SJCRH30 (cell line): Measurements from ENCODE around the gene MIXL1. TPM values are rescaled to one million over a fixed set of nuclear protein-coding genes. Genes with fewer than 3 reads are reported as not detected.

Source experiments
- DNase-seq, 2 experiments: peaks; one replicate each; pipeline ENCODE4 v3.0.0-alpha.2; 2015 to 2020
- H3K27ac ChIP-seq: fragments of 250-450 bp; sonication (Bioruptor Pico); 2 replicates; pipeline ENCODE4 v1.5.1; 2020; ENCODE audit warnings: mild to moderate bottlenecking, moderate library complexity
- H3K27me3 ChIP-seq: fragments of 250-450 bp; sonication (Bioruptor Pico); 2 replicates; pipeline ENCODE4 v1.5.1; 2020; ENCODE audit warnings: mild to moderate bottlenecking, moderate library complexity
- H3K36me3 ChIP-seq: fragments of 250-450 bp; sonication (Bioruptor Pico); 2 replicates; pipeline ENCODE4 v1.5.1; 2020; ENCODE audit warnings: mild to moderate bottlenecking, moderate library complexity
- H3K4me1 ChIP-seq: fragments of 250-450 bp; sonication (Bioruptor Pico); 2 replicates; pipeline ENCODE4 v1.5.1; 2020; ENCODE audit warnings: mild to moderate bottlenecking, moderate library complexity
- H3K4me3 ChIP-seq: fragments of 250-450 bp; sonication (Bioruptor Pico); 2 replicates; pipeline ENCODE4 v1.5.1; 2020; ENCODE audit warnings: mild to moderate bottlenecking, moderate library complexity
- H3K9me3 ChIP-seq: fragments of 250-450 bp; sonication (Bioruptor Pico); replicated peaks from 2 replicates; pipeline ENCODE4 v1.5.1; 2020; ENCODE audit warnings: mild to moderate bottlenecking, moderate library complexity
- total RNA-seq: library from RNA; depleted of rRNA; stranded (reverse); fragments of >200 nt; shearing (Covaris generic); gene quantifications from 2 replicates; pipeline ENCODE4 v1.2.3, GENCODE V29; 2014

The MIXL1 gene
- total RNA-seq, 1 experiment from 2014 or later, result not detected

DNA sequence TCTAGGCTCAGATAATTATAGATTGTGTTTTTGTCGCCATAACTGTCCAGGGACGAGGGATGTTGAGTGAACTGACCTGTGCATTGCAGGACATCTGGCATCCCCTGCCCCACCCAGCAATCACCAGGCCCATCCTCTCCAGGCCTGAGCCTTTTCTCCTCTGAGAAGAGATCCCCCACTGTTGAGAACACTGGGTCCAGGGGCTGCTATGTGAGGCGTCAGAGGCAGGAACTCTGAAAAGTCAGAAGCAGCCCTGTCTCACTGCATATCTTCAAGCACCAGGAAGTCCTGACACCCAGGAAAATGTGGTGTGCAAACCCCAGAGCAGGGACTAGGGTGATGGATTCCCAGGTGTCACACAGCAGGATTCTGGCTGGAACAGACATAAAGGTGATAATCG lies 19.8 kb upstream of the MIXL1 start:
- no peaks in the 10 kb centered on the region; the same call in 1 of the 2 replicates for H3K4me1 ChIP-seq
- no peaks in the 10 kb centered on the region for H3K36me3 ChIP-seq
- H3K27ac ChIP-seq, result no peak overlapping the region
- no peaks in the 10 kb centered on the region for H3K9me3 ChIP-seq
- DNase-seq, result no peak
- H3K27me3 ChIP-seq, result no peaks in the 10 kb centered on the region
- H3K4me3 ChIP-seq, result no peak overlapping the region

GRCh38 chr1:226204198-226204597 lies 19.3 kb upstream of the MIXL1 start:
- no peaks in the 10 kb centered on the region for H3K27me3 ChIP-seq
- peaks cover 1% of the 10 kb centered on the region for H3K4me1 ChIP-seq
- DNase-seq, result no peak
- no peaks in the 10 kb centered on the region for H3K9me3 ChIP-seq
- H3K27ac ChIP-seq, result no peak overlapping the region
- H3K4me3 ChIP-seq, result no peak overlapping the region
- H3K36me3 ChIP-seq, result no peaks in the 10 kb centered on the region

GRCh38 chr1:226207048-226207447 lies 16.4 kb upstream of the MIXL1 start:
- peaks cover 13% of the 10 kb centered on the region for H3K4me1 ChIP-seq
- H3K9me3 ChIP-seq, result no peaks in the 10 kb centered on the region
- H3K27ac ChIP-seq, result no peak overlapping the region
- DNase-seq, result no peak
- no peak overlapping the region for H3K4me3 ChIP-seq
- no peaks in the 10 kb centered on the region for H3K36me3 ChIP-seq
- no peaks in the 10 kb centered on the region for H3K27me3 ChIP-seq

- Histone ChIP-seq H3K36me3 (no peaks in the 10 kb centered on the region), H3K4me3 (no peak overlapping the region), H3K27ac (no peak overlapping the region), H3K27me3 (no peaks in the 10 kb centered on the region), H3K9me3 (no peaks in the 10 kb centered on the region), H3K4me1 (peaks cover 15% of the 10 kb centered on the region)
- DNase-seq, result peak; percentile 48 to 78
Measured at GRCh38 chr1:226209307-226210059, 14.0 kb upstream of the MIXL1 start.

GRCh38 chr1:226210571-226211176 lies 12.8 kb upstream of the MIXL1 start:
- no peak for DNase-seq
- peaks cover 27% of the 10 kb centered on the region for H3K4me1 ChIP-seq
- no peaks in the 10 kb centered on the region for H3K27me3 ChIP-seq
- no peak overlapping the region for H3K4me3 ChIP-seq
- no peaks in the 10 kb centered on the region for H3K36me3 ChIP-seq
- H3K27ac ChIP-seq, result no peak overlapping the region
- H3K9me3 ChIP-seq, result no peaks in the 10 kb centered on the region

DNA sequence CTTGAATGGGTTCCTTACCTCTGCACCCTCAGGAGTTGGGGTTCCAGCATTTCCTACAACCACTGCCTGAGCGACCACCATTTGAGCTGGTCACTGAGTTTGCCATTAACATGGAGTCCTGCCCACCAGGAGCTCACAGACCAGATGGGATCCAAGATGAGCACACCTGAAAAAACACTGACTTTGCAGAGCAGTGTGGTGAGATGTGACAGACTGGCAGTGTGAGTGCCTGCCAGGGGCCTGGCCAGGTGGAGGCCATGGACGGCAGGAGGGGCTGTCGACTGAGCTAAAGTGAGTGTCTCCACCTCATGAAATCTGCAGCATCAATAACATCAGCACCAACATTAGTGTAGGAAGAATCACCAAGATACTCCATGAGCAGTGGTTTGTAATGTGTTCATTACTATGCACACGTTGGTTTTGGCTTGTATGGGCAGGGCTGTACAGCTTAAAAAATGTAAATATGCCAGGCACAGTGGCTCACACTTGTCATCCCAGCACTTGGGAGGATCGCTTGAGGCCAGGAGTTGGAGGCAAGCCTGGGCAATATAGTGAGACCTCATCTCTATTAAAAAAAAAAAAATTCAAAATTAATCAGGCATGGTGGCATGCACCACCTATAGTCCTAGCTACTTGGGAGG lies 12.2 kb upstream of the MIXL1 start:
- Histone ChIP-seq H3K27ac (no peak overlapping the region), H3K9me3 (no peaks in the 10 kb centered on the region), H3K4me1 (peaks cover 30% of the 10 kb centered on the region), H3K27me3 (no peaks in the 10 kb centered on the region), H3K36me3 (no peaks in the 10 kb centered on the region), H3K4me3 (no peak overlapping the region)
- no peak for DNase-seq

- H3K27ac ChIP-seq, result no peak overlapping the region
- H3K4me3 ChIP-seq, result no peak overlapping the region
- H3K36me3 ChIP-seq, result no peaks in the 10 kb centered on the region
- no peaks in the 10 kb centered on the region for H3K27me3 ChIP-seq
- no peak for DNase-seq
- no peaks in the 10 kb centered on the region for H3K9me3 ChIP-seq
- peaks cover 30% of the 10 kb centered on the region for H3K4me1 ChIP-seq
Measured at GRCh38 chr1:226212545-226212944, 10.9 kb upstream of the MIXL1 start.

GRCh38 chr1:226215239-226215638 lies 8.2 kb upstream of the MIXL1 start:
- Histone ChIP-seq H3K4me1 (peaks cover 18% of the 10 kb centered on the region), H3K36me3 (no peaks in the 10 kb centered on the region), H3K27me3 (no peaks in the 10 kb centered on the region), H3K9me3 (no peaks in the 10 kb centered on the region), H3K4me3 (no peak overlapping the region), H3K27ac (no peak overlapping the region)
- DNase-seq, result peak; percentile 47 to 58

GRCh38 chr1:226216056-226216455 lies 7.4 kb upstream of the MIXL1 start:
- no peak for DNase-seq
- H3K36me3 ChIP-seq, result no peaks in the 10 kb centered on the region
- peaks cover 17% of the 10 kb centered on the region for H3K4me1 ChIP-seq
- no peaks in the 10 kb centered on the region for H3K9me3 ChIP-seq
- H3K27me3 ChIP-seq, result no peaks in the 10 kb centered on the region
- H3K4me3 ChIP-seq, result no peak overlapping the region
- H3K27ac ChIP-seq, result no peak overlapping the region

DNA sequence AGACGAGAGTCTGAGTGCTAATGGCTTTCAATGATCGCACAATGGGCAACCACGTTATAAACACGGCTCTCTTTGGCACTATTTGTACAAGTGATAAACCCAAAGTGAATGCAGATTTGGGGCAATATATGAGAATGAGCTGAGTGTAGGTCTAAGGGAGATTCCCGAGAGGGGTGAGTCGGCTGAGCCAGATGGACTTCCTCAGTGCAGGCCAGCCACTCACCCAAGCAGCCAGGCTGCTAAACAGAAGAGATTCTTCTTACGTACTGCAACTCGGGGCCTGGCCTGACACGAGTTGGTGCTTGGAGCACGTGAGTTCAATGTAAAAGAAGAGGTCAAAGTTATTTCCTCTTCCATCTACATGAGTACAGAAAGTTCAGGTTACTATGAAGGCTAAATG lies 6.2 kb upstream of the MIXL1 start:
- H3K27ac ChIP-seq, result no peak overlapping the region
- DNase-seq, result no peak
- H3K9me3 ChIP-seq, result no peaks in the 10 kb centered on the region
- H3K4me1 ChIP-seq, result peaks cover 17% of the 10 kb centered on the region
- H3K36me3 ChIP-seq, result no peaks in the 10 kb centered on the region
- no peaks in the 10 kb centered on the region for H3K27me3 ChIP-seq
- H3K4me3 ChIP-seq, result no peak overlapping the region

GRCh38 chr1:226220473-226221189 lies 2.8 kb upstream of the MIXL1 start:
- no peak overlapping the region for H3K4me3 ChIP-seq
- no peak overlapping the region for H3K27ac ChIP-seq
- H3K9me3 ChIP-seq, result no peaks in the 10 kb centered on the region
- H3K27me3 ChIP-seq, result no peaks in the 10 kb centered on the region
- H3K36me3 ChIP-seq, result 0 out of 2 replicates have a peak, but pooled peaks cover 4% of the 10 kb centered on the region
- DNase-seq, result no peak
- peaks cover 3% of the 10 kb centered on the region for H3K4me1 ChIP-seq

DNA sequence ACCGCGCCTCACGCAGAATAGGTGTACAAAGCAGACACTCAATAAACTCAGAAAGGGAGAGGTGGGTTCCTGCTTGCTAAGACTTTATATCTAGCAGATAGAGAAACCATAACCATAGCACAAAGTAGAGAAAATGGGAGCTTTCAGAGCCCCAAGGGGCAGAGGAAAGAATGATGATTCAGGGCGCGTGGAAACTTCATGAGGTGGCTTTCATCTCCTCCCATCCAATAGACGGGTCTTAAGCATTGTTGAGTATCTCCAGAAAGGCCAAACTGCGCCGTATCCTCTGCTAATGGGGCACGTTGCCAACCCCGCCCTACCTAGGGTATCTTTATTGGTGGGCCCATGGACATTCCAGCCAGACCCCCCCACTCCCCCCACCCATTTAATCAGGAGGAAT lies 778 bp upstream of the MIXL1 start:
- Histone ChIP-seq H3K9me3 (no peaks in the 10 kb centered on the region), H3K27ac (no peak overlapping the region), H3K4me3 (no peak overlapping the region), H3K4me1 (no peaks in the 10 kb centered on the region), H3K27me3 (no peaks in the 10 kb centered on the region), H3K36me3 (peaks cover 4% of the 10 kb centered on the region; the same call in 1 of the 2 replicates)
- DNase-seq, result no peak

- no peaks in the 10 kb centered on the region for H3K27me3 ChIP-seq
- peaks cover 4% of the 10 kb centered on the region; the same call in 1 of the 2 replicates for H3K36me3 ChIP-seq
- H3K4me1 ChIP-seq, result no peaks in the 10 kb centered on the region
- no peak for DNase-seq
- H3K9me3 ChIP-seq, result no peaks in the 10 kb centered on the region
- H3K27ac ChIP-seq, result no peak overlapping the region
- H3K4me3 ChIP-seq, result no peak overlapping the region
Measured at GRCh38 chr1:226223786-226224244, 351 bp downstream of the MIXL1 start.

DNA sequence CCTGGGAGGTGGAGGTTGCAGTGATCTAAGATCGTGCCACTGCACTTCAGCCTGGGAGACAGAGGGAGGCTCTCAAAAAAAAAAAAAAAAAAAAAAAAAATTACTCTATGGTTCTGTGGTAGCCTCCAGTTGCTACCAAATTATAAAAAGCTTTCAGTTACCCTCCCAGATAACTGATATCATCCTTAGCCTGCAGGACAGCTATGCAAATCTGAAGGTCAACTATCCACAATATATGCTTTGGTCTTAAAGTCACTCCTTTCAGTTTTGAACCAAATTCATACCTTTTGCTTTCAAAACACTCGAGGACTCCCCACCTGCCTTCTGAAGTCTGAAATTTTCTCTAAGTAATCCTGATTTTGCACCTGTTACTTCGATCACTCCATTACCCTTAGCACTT lies 3.1 kb downstream of the MIXL1 start:
- no peak for DNase-seq
- Histone ChIP-seq H3K9me3 (no peaks in the 10 kb centered on the region), H3K4me3 (no peak overlapping the region), H3K27me3 (no peaks in the 10 kb centered on the region), H3K27ac (no peak overlapping the region), H3K36me3 (peaks cover 20% of the 10 kb centered on the region), H3K4me1 (no peaks in the 10 kb centered on the region)

GRCh38 chr1:226233293-226233692 lies 9.8 kb downstream of the MIXL1 start:
- H3K4me1 ChIP-seq, result no peaks in the 10 kb centered on the region
- H3K4me3 ChIP-seq, result no peak overlapping the region
- DNase-seq, result no peak
- no peaks in the 10 kb centered on the region for H3K9me3 ChIP-seq
- no peak overlapping the region for H3K27ac ChIP-seq
- no peaks in the 10 kb centered on the region for H3K27me3 ChIP-seq
- H3K36me3 ChIP-seq, result peaks cover 51% of the 10 kb centered on the region
